ENCODE data around the gene WHRN.

- TF ChIP-seq EP300 (IDR thresholded peaks at IDR 0.05), result no peak
- TF ChIP-seq CTCF (IDR thresholded peaks at IDR 0.05), result no peak
- TF ChIP-seq POLR2A (IDR thresholded peaks at IDR 0.05), result no peak
These were observed 74.3 kb downstream of the WHRN start for GRCh38 chr9:114431003-114431402.
